GM18526 (cell line): Measurements from ENCODE around the gene HAUS8.

Source experiments
- POLR2A ChIP-seq: IDR thresholded peaks from 3 replicates; pipeline ENCODE4 v1.6.1; 2011; ENCODE audit not compliant: insufficient read length; ENCODE audit errors: extremely low read depth

The HAUS8 gene

DNA sequence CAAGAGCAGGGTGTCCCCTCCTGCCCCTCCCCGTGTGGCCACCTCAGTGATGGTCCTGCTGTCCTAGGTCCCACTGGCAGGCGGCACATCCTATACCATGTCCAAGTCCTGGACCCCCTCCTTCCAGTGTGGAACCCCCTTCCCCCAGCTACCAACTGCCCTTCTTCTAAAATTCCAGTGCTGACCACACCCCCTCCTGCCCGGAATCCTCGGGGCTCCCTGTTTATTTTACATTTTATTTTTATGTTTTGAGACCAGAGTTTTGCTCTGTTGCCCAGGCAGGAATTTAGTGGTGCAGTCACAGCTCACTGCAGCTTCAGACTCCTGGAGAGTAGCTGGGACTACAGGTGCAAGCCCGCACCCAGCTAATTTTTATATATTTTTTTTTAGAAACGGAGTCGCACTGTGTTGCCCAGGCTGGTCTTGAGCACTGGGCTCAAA, 47.7 kb downstream of the HAUS8 start:
- no peak for TF ChIP-seq POLR2A

DNA sequence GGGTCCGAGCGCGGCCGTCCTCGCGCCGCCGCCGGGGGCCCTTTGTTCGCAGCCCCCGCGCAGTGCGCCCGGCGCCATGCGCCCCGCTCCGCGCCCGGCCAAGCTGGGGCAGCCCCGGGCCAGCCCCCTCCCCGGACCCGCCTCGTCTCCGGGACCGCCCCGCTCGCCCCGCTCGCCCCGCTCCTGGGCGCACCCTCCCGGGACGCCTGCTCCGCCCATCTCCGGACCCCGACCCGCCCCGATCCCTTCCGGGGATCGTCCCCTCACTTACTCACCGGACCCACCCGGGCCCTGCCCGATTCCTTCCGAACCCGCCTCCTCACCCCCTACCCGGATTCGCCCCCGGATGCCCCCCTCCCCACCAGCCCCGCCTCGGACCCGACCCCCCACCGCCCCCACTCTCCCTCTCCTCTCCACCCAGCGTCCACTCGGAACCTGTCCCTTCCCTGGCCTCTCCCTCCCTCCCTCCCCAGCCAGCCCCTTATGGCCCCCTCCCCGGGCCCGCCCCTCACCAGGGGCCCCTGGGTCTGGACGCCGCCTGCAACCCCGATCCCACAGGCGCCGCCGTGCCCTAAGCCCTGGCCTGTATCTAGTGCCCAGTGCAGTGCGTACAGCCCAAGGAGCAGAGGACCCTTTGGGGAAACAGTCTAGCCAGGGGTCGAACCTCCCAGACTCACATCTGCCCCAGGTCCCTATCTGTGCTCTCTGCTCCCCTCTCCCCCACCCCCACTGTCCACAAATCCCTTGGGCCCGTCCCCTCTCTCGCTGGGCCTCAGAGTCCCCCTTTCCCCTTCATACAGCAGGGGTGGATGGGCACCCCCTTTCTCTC, 48.3 kb downstream of the HAUS8 start, which contains the start of gene CPAMD8:
Gene CPAMD8, minus strand, starts transcription at position 105 of the 829 bp plus-strand sequence. CDS start 168 bp downstream, outside the sequence.
- TF ChIP-seq POLR2A, result no peak

DNA sequence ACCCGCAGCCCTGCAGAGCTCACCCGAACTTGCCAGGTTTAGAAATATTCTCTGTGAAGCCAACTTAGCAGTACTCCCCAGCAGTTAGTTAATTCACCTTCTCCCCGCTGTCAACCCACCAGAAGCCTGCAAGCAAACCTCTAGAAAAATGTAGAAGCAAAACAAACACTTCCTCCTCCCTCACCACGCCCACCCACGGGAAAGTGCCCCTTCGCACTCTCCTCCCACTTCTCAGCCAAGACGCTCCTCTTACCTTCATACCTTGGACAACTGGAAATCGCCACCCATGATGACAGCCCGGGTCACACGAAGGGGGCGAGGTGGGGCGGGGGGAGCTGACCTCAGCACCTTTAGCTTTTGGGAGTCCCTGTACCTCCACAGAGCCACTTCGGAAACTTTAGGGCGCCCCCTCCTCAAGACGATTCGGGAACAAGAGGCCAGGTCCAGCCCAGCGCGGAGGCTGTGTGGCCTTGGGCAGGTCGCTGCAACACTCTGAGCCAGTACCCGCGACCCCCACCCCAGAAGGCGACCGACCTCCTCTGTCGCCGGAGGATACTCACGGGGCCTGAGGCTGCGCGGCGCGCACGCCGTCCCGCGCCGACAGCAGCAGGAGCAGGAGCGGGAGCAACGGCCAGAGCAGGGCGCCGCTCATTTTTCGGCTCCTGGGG, 49.1 kb downstream of the HAUS8 start:
- no peak for TF ChIP-seq POLR2A

DNA sequence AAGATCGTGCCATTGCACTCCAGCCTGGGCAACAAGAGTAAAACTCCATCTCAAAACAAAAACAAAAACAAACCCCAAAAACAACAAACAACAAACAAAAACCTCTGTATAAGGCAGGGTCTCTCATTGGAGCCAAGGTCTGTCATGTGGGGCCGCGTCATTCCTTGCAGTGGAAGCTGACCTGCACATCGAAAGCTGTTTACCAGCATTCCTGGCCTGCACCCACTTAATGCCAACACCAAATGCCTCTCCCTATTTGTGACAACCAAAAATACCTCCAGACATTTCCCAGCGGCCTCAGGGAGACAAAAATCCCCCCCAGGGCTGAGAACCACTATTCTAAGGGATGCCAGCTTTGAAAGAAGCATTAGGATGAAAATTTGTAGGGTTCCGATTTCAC, 49.9 kb downstream of the HAUS8 start:
- no peak for TF ChIP-seq POLR2A

DNA sequence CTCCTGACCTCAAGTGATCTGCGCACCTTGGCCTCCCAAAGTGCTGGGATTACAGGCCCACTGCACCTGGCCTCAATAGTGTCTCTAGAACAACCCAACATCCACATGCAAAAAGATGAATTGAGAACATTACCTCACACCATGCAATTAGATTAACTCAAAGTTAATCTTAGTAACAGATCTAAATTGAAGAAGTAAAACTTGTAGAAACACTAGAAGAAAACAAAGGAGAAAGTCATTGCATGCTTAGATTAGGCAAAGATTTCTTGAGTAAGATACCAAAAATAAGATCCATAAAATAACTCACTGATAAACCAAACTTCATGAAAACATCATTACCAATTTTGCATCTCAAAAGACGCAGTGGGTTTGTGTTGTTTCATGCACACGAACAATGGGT, 51.4 kb downstream of the HAUS8 start:
- no peak for TF ChIP-seq POLR2A

DNA sequence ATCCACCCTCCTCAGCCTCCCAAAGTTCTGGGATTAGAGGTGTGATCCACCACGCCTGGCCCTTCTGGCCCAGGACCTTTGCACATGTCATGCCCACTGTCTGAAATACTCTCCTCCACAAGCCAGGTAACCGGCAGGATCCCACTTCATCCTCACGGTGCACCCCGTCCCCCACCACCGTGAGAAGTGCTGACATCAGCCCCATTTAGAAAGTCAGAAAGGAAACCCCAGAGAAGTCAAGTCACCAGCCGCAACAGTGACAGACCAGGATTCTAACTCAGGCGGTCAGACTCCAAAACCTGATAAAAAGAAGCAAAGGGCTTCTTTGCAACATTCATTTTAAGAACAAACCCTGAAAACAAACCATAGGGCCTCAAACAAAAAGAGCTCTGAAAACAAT, 52.5 kb downstream of the HAUS8 start:
- no peak for TF ChIP-seq POLR2A

DNA sequence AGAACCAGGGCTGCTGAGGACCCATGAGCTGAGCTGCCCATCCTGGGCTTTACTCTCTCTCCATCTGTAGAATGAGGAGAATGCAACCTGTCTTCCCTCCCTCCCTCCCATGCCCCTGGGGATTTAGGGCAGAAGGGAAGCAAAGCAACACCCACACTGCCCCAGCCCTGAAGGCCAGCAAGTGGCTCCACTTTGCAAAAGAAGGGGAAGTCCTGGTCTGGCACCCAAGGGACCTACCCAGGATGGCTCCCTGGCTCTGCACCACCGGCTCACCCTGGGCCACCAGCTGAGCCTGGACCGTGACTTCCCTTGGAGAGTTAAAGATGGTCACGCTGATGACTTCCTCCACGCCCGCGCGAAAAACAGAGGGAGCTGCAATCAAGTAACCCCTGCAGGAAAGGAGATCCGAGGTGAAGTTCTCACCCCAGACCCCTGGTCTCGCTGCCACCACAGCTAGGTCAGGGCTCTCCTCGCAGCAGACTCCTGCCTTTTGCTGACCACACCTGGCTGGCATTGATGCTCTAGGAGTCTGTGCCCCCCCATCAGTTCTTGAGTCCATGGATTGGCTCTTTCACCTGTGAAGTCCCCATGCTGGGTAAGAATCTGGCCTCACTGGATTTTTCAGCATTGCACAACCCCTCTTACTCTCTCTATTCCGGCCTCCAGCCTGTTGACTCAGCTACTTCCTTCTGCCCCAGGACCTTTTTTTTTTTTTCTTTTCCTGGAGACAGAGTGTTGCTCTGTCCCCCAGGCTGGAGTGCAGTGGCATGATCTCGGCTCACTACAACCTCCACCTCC, 53.3 kb downstream of the HAUS8 start:
- TF ChIP-seq POLR2A, result no peak

DNA sequence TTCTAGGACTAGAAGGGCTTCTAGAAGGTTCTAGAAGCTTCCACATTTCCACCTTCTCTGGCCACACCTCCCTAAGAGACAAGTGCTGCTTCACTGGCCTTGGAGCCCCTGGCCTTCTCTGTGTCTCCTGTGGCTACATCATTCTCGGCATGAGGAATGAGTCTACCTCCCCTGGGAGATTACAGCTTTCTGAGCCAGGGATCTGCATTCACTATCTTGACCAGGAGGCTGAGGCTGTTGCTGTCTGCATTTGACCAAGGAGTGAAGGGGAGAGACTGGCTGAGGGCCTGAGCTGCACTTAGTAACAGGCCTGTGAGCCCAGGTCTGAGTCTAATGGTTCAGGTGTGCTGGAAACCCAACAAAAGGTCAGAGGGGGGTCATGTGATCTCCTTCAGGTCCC, 53.9 kb downstream of the HAUS8 start:
- no peak for TF ChIP-seq POLR2A

DNA sequence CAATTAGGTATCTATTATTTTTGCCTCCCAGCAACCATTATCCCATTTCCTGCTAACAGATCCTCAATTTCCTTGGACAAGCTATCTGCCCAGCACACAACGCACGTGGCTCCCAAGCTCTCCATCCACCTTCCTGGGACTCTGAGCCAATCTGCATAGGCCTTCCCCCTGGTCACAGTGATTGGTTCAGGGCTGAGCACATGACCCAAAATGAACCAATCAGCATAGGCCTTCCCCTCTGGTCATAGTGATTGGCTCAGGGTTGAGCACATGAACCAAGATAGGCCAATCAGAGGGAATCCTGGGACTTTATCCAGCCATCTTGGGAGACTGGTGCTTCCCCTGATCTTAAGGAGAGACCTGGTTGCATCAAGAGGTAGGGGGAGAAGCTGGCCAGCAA, 54.4 kb downstream of the HAUS8 start:
- TF ChIP-seq POLR2A, result no peak

DNA sequence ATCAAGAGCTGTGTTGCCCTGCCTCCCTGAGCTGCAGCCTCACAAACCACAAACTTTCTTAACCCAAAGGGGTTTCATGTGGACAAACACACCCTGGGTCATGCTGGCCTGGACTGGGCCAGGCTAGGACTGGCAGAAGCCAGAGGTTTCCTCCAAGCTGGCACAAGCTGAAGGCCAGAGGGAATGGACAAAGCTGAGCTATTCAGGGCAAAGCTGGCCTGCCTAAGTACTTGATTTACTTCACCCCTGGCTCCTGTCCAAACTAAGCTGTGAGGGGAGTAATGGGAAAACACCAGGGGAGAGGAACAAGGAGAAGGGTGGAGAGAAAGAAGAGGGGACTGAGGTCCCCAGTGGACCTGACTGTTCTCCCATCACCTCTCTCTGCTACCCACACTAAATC, 54.9 kb downstream of the HAUS8 start:
- no peak for TF ChIP-seq POLR2A

DNA sequence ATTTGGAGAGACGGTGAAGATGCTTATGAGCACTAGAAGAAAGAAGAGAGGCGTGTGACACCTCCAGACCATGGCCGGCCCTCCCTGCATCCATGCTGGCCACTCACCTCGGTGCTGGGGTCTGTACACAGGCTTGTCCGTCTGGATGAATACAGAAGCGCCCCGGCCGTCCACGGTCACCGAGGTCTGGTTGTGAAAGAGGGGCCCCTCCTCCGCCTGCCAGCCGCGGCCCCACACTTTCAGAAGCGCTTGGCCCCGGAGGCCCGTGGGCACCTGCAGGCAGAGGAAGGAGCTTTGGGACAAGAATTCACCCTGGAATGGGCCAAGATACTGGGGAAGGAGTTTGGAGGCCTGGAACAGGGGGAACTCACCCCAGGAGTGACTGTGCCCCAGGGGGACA, 63.8 kb downstream of the HAUS8 start:
- TF ChIP-seq POLR2A, result no peak

DNA sequence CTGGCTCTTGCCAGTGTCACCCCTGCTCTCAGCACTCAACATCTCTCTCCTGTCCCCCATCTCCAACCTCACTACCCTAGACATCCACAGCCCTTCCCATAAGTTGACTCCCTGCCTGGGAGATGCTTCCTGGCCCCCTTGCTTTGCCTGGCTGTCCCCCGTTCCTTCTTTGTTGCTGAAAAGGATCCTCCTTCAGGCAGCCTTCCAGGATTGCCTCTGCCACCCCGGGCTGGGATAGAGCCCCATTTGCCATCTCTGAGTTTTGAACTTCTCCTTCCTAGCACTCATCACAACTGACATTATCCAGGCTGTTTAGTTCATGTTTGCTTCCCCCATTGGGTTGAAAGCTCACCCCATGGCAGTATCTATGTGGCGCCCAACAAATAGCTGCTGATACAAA, 68.7 kb downstream of the HAUS8 start:
- TF ChIP-seq POLR2A, result no peak

DNA sequence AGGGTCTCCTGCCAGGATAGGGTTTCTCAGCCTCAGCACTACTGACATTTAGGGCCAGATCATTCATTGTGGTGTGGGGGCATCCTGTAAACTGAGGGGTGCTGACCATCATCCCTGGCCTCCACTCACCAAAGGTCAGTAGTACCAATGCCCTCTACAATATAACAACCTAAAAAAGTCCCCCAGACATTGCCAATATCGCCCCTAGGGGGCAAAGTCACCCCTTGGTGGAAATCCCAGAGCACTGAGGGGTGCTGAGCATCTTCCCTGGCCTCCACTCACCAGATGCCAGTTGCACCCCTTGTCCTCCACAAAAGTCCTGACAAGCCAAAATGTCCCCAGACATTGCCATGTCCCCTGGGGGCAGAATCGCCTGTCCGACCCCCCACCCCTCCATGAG, 70.3 kb downstream of the HAUS8 start:
- TF ChIP-seq POLR2A, result no peak

DNA sequence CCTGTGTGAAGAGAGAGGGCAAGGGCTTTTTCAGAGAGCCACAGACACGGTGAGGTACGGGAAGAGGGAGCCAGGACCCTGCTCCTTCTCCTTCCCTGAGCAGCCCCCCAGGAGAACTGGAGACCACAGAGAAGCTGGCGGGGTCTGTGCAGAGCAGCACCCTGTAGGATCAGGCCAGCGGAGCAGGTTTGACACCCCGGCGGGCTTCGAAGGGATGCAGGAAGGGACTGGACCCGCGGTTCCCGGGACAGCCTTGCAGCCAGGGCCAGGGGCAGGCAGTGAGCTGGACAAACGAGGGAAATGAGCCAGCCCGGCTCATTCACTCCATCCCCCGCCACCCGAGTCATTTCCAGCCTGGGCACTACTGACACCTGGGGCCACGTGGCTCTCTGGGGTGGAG, 70.9 kb downstream of the HAUS8 start:
- no peak for TF ChIP-seq POLR2A

DNA sequence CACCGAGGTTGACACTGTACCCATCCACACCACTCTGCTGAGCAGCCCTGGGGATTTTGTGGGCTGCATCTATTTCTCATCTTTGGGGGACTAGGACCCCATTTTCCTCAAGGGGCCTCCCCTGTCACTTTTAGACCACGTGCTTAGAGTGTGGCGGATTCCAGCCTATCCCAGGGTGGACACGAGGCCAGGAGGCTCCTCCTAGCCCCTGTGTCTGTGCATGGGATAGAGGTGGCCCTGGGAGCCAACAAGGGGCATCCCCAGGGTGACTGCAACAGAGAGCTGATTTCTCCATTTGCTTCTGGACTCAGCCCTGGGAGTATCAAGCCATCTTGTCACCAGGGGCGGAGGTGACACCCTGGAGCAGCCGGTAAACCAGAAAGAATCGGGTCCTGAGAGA, 72.8 kb downstream of the HAUS8 start:
- TF ChIP-seq POLR2A, result no peak
